UCSD-AML1 (cell line): ENCODE measurements around the gene DCTPP1.
A peak's percentile ranks its signal among the peaks of the same experiment; 100 is the strongest.
"Not testable (repeated sequence)": the region's sequence is repeated elsewhere in the genome, so short reads cannot be mapped to it uniquely, and the experiment has no call there.

Experiments
- DNase-seq: peaks from one replicate; lab custom pipeline; 2025; ENCODE audit not compliant: unreplicated experiment; lab: John Stamatoyannopoulos, UW

DCTPP1 gene

GRCh38 chr16:30429678-30430427 lies at the start of gene DCTPP1:
Gene DCTPP1 (minus strand): TSS chr16:30430030. CDS start chr16:30429980, 50 bp downstream.
- peak; percentile 99 for DNase-seq

GRCh38 chr16:30478766-30479478 lies 49.1 kb upstream of the DCTPP1 start:
- DNase-seq = no peak

- DNase-seq = not testable (repeated sequence)
Measured at GRCh38 chr16:30477773-30478172, 47.9 kb upstream of the DCTPP1 start.

- DNase-seq = no peak
Measured at GRCh38 chr16:30476991-30477390, 47.2 kb upstream of the DCTPP1 start.

- no peak for DNase-seq
Measured at GRCh38 chr16:30474684-30475083, 44.9 kb upstream of the DCTPP1 start.

- no peak for DNase-seq
Measured at GRCh38 chr16:30474074-30474452, 44.2 kb upstream of the DCTPP1 start.

GRCh38 chr16:30473231-30474073 lies 43.6 kb upstream of the DCTPP1 start:
- no peak for DNase-seq

GRCh38 chr16:30472328-30472942 lies 42.6 kb upstream of the DCTPP1 start, which contains the start of gene ITGAL:
Gene ITGAL (plus strand): TSS chr16:30472742. CDS start chr16:30472838, 96 bp downstream.
- peak; percentile 76 for DNase-seq

GRCh38 chr16:30470632-30470995 lies 40.8 kb upstream of the DCTPP1 start:
- no peak for DNase-seq

GRCh38 chr16:30470170-30470512 lies 40.3 kb upstream of the DCTPP1 start:
- DNase-seq = no peak

GRCh38 chr16:30464078-30464477 lies 34.2 kb upstream of the DCTPP1 start:
- no peak for DNase-seq

GRCh38 chr16:30461426-30461825 lies 31.6 kb upstream of the DCTPP1 start:
- not testable (repeated sequence) for DNase-seq

GRCh38 chr16:30459456-30459855 lies 29.6 kb upstream of the DCTPP1 start:
- no peak for DNase-seq

- peak; percentile 81 for DNase-seq
Measured at GRCh38 chr16:30458561-30459394, 28.9 kb upstream of the DCTPP1 start.

- no peak for DNase-seq
Measured at GRCh38 chr16:30457743-30458560, 28.1 kb upstream of the DCTPP1 start.

- no peak for DNase-seq
Measured at GRCh38 chr16:30457256-30457655, 27.4 kb upstream of the DCTPP1 start.

GRCh38 chr16:30456302-30456701 lies 26.5 kb upstream of the DCTPP1 start:
- DNase-seq = no peak

- DNase-seq = not testable (repeated sequence)
Measured at GRCh38 chr16:30452709-30453580, 23.1 kb upstream of the DCTPP1 start.

GRCh38 chr16:30449116-30449435 lies 19.2 kb upstream of the DCTPP1 start:
- DNase-seq = no peak
